ENCODE data around the gene IFNL3. TPM values are rescaled to one million over a fixed set of nuclear protein-coding genes. Genes with fewer than 3 reads are reported as not detected.
"Not testable (repeated sequence)": the region's sequence is repeated elsewhere in the genome, so short reads cannot be mapped to it uniquely, and the experiment has no call there.

Gene IFNL3
- total RNA-seq, 1 donor from 2014 or later: not detected

DNA sequence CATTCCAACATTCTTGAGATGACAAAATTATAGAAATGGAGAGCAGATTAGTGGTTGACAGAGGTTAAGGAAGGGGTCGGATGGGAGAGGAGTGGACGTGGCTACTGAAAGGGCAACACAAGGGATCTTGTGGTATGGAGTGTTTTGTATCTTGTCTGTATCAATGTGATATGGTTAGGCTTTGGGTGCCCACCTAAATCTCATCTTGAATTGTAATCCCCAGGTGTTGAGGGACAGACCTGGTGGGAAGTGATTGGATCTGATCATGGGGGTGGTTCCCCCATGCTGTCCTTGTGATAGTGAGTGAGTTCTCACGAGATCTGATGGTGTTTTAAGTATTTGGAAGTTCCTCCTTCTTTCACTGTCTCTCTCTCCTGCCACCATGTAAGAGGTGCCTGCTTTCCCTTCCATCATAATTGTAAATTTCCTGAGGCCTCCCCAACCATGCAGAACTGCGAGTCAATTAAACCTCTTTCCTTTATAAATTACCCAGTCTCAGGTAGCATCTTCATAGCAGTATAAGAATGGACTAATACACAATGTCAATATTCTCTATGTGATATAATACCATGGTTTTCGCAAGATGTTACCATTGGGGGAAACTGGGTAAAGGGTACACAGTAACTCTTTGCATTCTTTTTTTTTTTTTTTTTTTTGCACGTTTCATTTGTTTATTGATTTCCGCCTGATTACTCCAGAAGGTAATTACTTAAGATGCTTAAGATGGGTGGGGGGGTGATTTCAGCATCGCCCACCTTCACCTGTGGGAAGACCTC lies 8.8 kb upstream of the IFNL3 start:
- no peak for DNase-seq

GRCh38 chr19:39252458-39252857 lies 7.7 kb upstream of the IFNL3 start:
- DNase-seq: no peak

DNA sequence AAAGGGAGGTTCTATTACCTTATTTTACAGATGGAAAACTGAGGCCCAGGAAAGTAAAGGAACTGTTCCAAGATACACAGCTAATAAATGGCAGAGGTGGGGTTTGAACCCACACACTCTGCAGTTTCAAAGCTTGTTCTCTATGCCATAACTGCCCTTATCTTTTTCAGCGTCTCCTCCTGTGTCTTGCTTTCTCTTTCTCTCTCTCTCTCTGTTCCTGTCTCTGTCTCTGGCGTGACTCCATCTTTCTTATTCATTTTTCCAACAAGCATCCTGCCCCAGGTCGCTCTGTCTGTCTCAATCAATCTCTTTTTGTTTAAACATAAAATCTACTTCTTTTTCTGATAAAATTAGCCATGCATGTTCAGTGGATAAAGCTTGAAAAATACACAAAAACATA lies 7.0 kb upstream of the IFNL3 start:
- DNase-seq: no peak

DNA sequence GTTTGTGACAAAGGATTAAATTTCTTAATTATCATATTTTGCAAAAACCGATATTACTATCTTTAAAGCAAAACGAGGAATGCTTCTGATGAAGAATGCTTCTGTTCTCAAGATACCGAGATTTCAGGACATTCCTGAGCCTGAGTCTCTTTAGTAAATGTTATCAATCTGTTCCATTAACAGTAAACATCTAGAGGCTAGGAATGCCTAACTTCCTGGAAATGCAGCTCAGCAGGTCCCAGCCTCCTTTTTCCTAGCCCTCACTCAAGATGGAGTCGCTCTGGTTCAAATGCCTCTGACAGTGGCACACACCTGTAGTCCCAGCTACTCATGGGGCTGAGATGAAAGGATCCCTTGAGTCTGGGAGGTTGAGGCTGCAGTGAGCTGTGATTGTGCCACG lies 6.3 kb upstream of the IFNL3 start:
- DNase-seq: no peak

GRCh38 chr19:39248806-39249205 lies 4.0 kb upstream of the IFNL3 start, which contains the start of gene IFNL4:
Gene IFNL4 (minus strand): TSS chr19:39248856.
- DNase-seq: no peak

GRCh38 chr19:39247701-39248664 lies 3.2 kb upstream of the IFNL3 start:
- DNase-seq: no peak

- no peak for DNase-seq
These were observed 2.3 kb upstream of the IFNL3 start for GRCh38 chr19:39246951-39247669.

GRCh38 chr19:39245166-39245565 lies 360 bp upstream of the IFNL3 start:
- DNase-seq: not testable (repeated sequence)

DNA sequence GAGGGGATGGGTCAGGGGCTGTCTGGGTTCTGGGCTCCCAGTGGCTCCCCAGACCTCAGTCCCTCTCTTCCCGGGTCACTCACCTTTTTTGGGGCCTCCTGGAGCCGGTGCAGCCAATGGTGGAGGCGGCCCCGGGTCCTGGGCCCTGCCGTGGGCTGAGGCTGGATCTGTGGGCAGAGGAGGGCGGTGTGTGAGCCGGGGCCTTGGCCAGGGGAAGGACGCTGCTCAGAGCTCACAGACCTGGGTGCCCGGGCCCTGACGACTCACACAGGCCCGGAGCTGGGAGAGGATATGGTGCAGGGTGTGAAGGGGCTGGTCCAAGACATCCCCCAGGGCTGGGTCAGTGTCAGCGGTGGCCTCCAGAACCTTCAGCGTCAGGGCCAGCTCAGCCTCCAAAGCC lies 1.1 kb downstream of the IFNL3 start:
- not testable (repeated sequence) for DNase-seq

GRCh38 chr19:39240421-39240820 lies 4.4 kb downstream of the IFNL3 start:
- no peak for DNase-seq

DNA sequence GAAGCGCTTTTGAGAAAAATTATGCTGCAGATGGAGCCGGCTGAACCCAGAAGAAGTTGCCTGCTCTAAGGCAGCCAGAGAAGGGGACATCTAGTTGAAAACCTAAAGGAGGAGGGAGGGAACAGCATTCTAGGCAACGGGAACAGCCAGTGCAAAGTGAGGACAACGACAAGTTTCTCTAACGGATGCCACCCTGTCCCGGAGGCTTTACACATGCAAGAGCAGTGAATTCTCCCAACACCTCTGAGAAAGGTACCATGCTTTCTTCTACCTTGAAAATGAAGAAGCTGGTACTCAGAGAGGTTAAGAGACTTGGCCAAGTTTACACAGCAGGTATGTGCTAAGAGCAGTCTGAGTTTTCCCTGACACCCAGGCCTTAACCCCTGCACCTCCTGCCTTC lies 5.9 kb downstream of the IFNL3 start:
- DNase-seq: no peak

- no peak for DNase-seq
These were observed 6.6 kb downstream of the IFNL3 start for GRCh38 chr19:39238209-39238608.

- no peak for DNase-seq
These were observed 7.3 kb downstream of the IFNL3 start for GRCh38 chr19:39237200-39238184.

GRCh38 chr19:39236527-39236926 lies 8.3 kb downstream of the IFNL3 start:
- DNase-seq: no peak

DNA sequence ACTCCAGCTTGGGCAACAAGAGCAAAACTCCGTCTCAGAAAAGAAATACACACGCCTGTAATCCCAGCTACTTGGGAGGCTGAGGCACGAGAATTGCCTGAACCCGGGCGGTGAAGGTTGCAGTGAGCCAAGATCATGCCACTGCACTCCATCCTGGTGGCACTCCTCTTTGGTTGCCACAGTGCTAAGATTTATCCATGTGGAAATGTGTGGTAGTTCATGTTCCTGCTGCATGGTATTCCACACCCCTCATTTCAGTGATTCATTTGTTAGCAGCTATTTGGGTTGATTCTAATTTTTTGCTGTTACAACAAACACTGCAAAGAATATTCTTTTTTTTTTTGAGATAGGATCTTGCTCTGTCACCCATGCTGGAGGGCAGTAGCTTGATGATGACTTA lies 12.1 kb downstream of the IFNL3 start:
- no peak for DNase-seq

DNA sequence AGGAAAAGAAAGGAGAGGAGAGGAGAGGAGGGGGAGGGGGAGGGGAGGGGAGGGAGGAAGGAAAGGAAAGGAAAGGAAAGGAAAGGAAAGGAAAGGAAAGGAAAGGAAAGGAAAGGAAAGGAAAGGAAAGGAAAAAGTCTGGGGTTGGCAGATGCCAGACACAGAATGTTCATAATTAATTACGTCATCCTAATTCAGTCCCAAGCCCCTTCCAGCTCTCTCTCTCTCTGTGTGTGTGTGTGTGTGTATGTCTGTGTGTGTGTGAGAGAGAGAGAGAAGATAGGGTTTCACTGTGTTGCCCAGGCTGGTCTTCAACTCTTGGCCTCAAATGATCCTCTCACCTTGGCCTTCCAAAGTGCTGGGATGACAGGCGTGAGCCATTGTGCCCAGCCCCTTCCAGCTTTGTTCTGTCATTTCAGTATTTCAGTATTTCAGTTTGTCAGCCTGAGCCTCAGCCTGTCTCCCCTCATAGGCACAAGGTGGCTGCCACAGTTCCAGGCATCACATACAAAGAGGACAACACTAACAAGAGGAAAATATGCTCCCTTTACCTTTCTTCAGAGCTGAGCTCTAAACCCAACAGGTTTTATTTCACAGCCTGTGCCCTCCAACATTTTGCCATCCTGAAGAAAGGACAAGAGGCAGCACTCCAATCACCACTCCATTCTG lies 14.6 kb downstream of the IFNL3 start:
- no peak for DNase-seq

GRCh38 chr19:39224910-39225309 lies 19.9 kb downstream of the IFNL3 start:
- no peak for DNase-seq

DNA sequence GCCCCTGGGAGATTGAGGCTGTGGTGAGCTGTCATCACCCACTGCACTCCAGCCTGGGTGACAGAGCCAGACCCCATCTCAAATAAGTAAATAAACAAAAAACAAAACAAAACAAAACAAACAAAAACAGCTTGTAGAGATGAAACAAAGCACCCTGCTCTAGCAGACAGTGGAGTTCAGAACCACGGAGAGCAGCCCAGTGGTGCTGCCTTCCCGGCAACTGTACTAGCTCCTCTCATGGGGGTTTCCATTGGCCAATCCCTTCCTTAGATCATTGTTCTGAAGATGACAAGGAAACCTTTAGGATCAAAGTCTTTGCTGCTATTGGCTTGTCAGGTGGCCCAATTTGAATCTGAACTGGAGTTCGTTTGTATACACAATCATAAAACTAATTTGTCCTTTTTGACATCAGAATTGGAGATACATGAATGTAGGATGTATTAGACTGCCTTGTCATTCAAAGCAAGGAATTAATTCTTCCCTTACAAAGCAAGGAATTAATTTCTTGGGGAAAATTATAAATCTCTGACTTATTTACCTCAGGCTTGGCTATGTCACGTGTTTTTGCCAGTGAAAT lies 21.0 kb downstream of the IFNL3 start:
- DNase-seq: no peak

GRCh38 chr19:39219108-39219507 lies 25.7 kb downstream of the IFNL3 start:
- DNase-seq: not testable (repeated sequence)
